Liver (tissue), 9 donors: Measurements from ENCODE around the gene ECM1. TPM values are rescaled to one million over a fixed set of nuclear protein-coding genes. Genes with fewer than 3 reads are reported as not detected.

Experiments used
- DNase-seq: peaks from one replicate; pipeline ENCODE4 v3.0.0-alpha.2; 2017; ENCODE audit warnings: low spot score
- H3K27ac ChIP-seq, 2 donors: one replicate each; pipeline ENCODE4 v1.7.0; 2013; ENCODE audit warnings: inconsistent platforms in 2 of 2, low read length in 2 of 2, control low read depth in 1 of 2, low read depth in 1 of 2, mild to moderate bottlenecking in 1 of 2
- H3K27me3 ChIP-seq, 4 donors: one replicate each; pipeline versions ENCODE4 v1.6.1 to v1.7.0; 2013; ENCODE audit warnings: low read length in 3 of 4, inconsistent platforms in 1 of 4, mild to moderate bottlenecking in 1 of 4, moderate library complexity in 1 of 4; ENCODE audit not compliant: control insufficient read depth in 4 of 4, insufficient read depth in 4 of 4
- H3K36me3 ChIP-seq, 4 donors: one replicate each; pipeline versions ENCODE4 v1.6.1 to v1.7.0; 2013; ENCODE audit warnings: low read length in 3 of 4, mild to moderate bottlenecking in 3 of 4, low read depth in 1 of 4, moderate library complexity in 1 of 4; ENCODE audit not compliant: control insufficient read depth in 4 of 4, insufficient read depth in 3 of 4
- H3K4me1 ChIP-seq, 4 donors: one replicate each; pipeline versions ENCODE4 v1.6.1 to v1.7.0; 2013; ENCODE audit warnings: low read length in 3 of 4, mild to moderate bottlenecking in 3 of 4, moderate library complexity in 1 of 4; ENCODE audit not compliant: control insufficient read depth in 4 of 4, insufficient read depth in 4 of 4
- H3K4me3 ChIP-seq, 3 donors: one replicate each; pipeline versions ENCODE4 v1.6.1 to v1.7.0; 2013; ENCODE audit warnings: low read length in 3 of 3, control low read depth in 1 of 3, low read depth in 1 of 3, mild to moderate bottlenecking in 1 of 3
- H3K9ac ChIP-seq, 2 donors: one replicate each; pipeline ENCODE4 v1.7.0; 2013; ENCODE audit warnings: low read length in 2 of 2, mild to moderate bottlenecking in 2 of 2, moderate library complexity in 2 of 2, control low read depth in 1 of 2, low read depth in 1 of 2
- H3K9me3 ChIP-seq, 4 donors: one replicate each; pipeline versions ENCODE4 v1.6.1 to v1.7.0; 2013; ENCODE audit warnings: low read length in 3 of 4; ENCODE audit not compliant: control insufficient read depth in 4 of 4
- EGR1 ChIP-seq, 2 donors: IDR thresholded peaks; 2 replicates each; pipeline ENCODE4 v1.6.1; 2016 to 2018; ENCODE audit warnings: antibody characterized with exemption in 2 of 2, low read depth in 2 of 2
- FOXA2 ChIP-seq: IDR thresholded peaks from 2 replicates; pipeline ENCODE4 v1.6.1; 2016; ENCODE audit warnings: antibody characterized with exemption
- GABPA ChIP-seq, 2 donors: IDR thresholded peaks in 1 of 2; conservative IDR thresholded peaks in 1 of 2; 2 replicates each; pipeline ENCODE4 v1.6.1; 2016; ENCODE audit warnings: antibody characterized with exemption in 2 of 2, mild to moderate bottlenecking in 1 of 2, moderate library complexity in 1 of 2
- HNF4A ChIP-seq, 2 donors: conservative IDR thresholded peaks; 2 replicates each; pipeline ENCODE4 v1.6.1; 2016; ENCODE audit warnings: antibody characterized with exemption in 2 of 2, mild to moderate bottlenecking in 2 of 2
- JUND ChIP-seq, 2 donors: IDR thresholded peaks; 2 replicates each; pipeline ENCODE4 v1.6.1; 2016; ENCODE audit warnings: antibody characterized with exemption in 2 of 2
- RXRA ChIP-seq, 2 donors: IDR thresholded peaks; 2 replicates each; pipeline ENCODE4 v1.6.1; 2017 to 2018; ENCODE audit warnings: antibody characterized with exemption in 2 of 2, mild to moderate bottlenecking in 1 of 2
- YY1 ChIP-seq: IDR thresholded peaks from 2 replicates; pipeline ENCODE4 v1.6.1; 2016; ENCODE audit warnings: antibody characterized with exemption, mild to moderate bottlenecking
- ZBTB33 ChIP-seq: IDR thresholded peaks from 2 replicates; pipeline ENCODE4 v1.6.1; 2016; ENCODE audit warnings: antibody characterized with exemption
- WGBS: extraction: QIAGEN DNeasy Blood & Tissue Kit; methylation state at CpG from one replicate; pipeline ENCODE4 v1.1.7; 2013; 5-methylcytosine and 5-hydroxymethylcytosine counted together
- polyA plus RNA-seq, 2 donors: library from polyadenylated mRNA; stranded (reverse) in 1 of 2; unstranded in 1 of 2; fragments of 200-250 nt in 1 of 2; fragments of >200 nt in 1 of 2; fragmentation: Nextera tagmentation in 1 of 2; extraction: Ambion mirVana in 1 of 2; gene quantifications; one replicate each; pipeline versions ENCODE4 v1.2.1 to v1.2.3, GENCODE V29; 2013 to 2015
- total RNA-seq, 2 donors: library from RNA; depleted of rRNA; stranded (reverse); fragments of >200 nt; gene quantifications; one replicate each; pipeline ENCODE4 v1.2.3, GENCODE V29; 2014
- donor health status: healthy.
- donor health status: healthy.
- donor health status: healthy.
- donor health status: healthy.
- donor health status: healthy.

Gene ECM1
- total and polyA plus RNA-seq, 4 donors = 5.1 to 22.5 (median 12.6) TPM

DNA sequence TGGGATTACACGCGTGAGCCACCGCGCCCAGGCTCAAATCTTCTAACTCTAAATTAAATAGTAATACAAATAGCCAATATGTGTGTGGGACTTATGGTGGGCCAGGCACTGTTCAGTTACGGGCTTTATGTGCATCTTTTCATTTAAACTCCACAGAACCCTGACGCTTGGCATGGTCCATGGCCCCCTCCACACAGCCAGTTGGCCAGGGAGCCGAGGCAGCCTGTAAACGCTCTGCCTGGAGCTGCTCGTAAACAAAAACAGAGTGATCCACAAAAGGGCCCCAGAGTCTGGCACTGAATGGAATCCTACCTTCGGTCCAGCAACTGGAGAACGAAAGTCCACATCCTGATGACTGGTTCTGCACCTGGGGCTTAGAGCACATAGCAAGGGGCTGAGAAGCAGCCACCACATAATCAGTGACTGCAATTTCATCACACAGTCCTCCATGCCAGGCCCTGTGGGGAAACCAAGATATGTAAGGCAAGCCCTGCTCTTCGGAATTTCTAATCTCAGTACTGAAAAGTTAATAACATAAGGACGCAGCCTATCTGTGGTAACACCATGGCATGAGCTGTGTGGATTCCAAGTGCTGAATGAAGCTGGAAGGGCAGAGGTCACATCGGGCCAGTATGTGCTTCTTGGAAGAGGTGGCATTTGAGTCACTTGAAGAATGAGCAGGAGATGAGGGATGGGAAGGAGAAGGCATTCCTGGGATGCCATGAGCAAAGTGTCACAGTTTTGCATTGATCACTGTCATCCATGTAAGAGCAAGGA lies 27.8 kb downstream of the ECM1 start (continued):
- TF ChIP-seq JUND (IDR thresholded peaks at IDR 0.05) (no peak), FOXA2 (no peak), HNF4A (conservative IDR thresholded peaks at IDR 0.05) (no peak), EGR1 (IDR thresholded peaks at IDR 0.05; ENCODE audit: low read depth in 2 of 2) (no peak), YY1 (no peak)

GRCh38 chr1:150536836-150537731 lies 29.2 kb downstream of the ECM1 start:
- H3K4me3 ChIP-seq = no peak overlapping the region
- WGBS = 95% methylated on average over 12 of the region's 12 CpGs
- no peak overlapping the region for H3K27ac ChIP-seq
- H3K4me1 ChIP-seq = peaks cover 2 to 11% (median 9%) of the 10 kb centered on the region in 4 donors
- DNase-seq = no peak
- no peaks in the 10 kb centered on the region for H3K27me3 ChIP-seq
- no peak for TF ChIP-seq YY1
- H3K9me3 ChIP-seq = no peaks in the 10 kb centered on the region
- no peak overlapping the region for H3K9ac ChIP-seq
- H3K36me3 ChIP-seq = no peaks in the 10 kb centered on the region

DNA sequence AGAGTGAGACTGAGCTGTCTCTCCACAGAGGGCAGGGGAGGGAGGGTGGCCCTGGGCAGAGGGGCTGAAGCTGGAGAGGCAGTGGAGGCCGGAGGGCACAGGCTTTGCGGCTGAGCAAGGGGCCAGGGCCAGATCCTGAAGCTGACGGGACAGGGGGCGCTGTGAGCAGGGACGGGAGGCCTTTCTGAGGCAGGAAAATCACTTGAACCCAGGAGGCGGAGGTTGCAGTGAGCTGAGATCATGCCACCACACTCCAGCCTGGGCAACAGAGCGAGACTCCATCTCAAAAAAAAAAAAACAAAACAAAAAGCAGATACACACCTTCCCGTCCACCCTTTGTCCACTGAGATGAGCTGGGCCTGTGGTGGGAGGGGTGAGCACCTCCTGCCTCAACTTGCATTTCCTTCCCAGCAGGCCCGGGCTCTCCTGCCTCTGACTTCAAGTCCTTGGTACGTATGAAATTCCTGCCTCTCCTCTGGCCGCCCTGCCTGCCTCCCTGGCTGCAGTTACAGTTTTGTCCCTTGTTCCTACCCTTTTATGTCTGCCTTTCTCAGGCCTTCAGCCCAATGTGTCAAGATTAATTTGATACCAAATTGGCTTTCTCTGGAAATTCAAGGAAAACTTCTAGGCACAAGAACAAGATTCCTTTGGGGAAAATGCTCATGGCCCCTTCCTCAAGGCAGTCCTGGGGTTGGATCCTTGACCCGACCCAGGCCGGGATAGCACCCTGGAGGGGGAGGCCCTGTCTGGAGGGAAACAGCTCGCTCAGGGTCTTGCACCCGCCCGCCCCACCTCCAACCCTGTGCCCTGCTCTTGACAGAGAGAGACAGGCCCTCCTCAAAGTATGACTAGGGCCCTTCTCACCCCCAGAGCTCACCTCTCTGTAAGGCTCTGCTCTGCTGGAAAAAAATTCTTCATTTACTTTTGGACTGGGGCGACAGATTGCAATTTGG lies 30.1 kb downstream of the ECM1 start:
- H3K27ac ChIP-seq = no peak overlapping the region
- H3K4me1 ChIP-seq = peaks cover 0 to 2% (median under 1%) of the 10 kb centered on the region in 4 donors
- no peak overlapping the region for H3K9ac ChIP-seq
- no peak overlapping the region for H3K4me3 ChIP-seq
- TF ChIP-seq GABPA (IDR thresholded peaks at IDR 0.05 in 1 of 2, conservative IDR thresholded peaks at IDR 0.05 in 1 of 2) = no peak
- TF ChIP-seq RXRA (IDR thresholded peaks at IDR 0.05) = peak in 1 of 2 donors; percentile 6
- no peak for TF ChIP-seq ZBTB33
- H3K9me3 ChIP-seq = no peaks in the 10 kb centered on the region
- H3K27me3 ChIP-seq = no peaks in the 10 kb centered on the region
- WGBS = 81% methylated on average over 17 of the region's 17 CpGs
- no peak for DNase-seq
- H3K36me3 ChIP-seq = no peaks in the 10 kb centered on the region
